SU-DHL-6 (cell line): Measurements from ENCODE around the gene GALNT10.

Experiments
- H2AFZ ChIP-seq: fragments of 200-600 bp; sonication (generic); 2 replicates; pipeline ENCODE4 v1.6.1; 2014; ENCODE audit warnings: low read depth, mild to moderate bottlenecking, moderate library complexity, mixed read lengths, antibody characterized with exemption, low read length; ENCODE audit not compliant: severe bottlenecking
- H3F3A ChIP-seq: fragments of 200-600 bp; shearing (Covaris generic); 2 replicates; pipeline ENCODE4 v1.6.0; 2016; ENCODE audit warnings: antibody characterized with exemption, mild to moderate bottlenecking; ENCODE audit not compliant: insufficient read depth
- H3K27ac ChIP-seq: fragments of 200-600 bp; sonication (generic); 2 replicates; pipeline ENCODE4 v1.5.1; 2016; ENCODE audit warnings: low read depth, mild to moderate bottlenecking, low read length, moderate library complexity, mixed read lengths
- H3K27me3 ChIP-seq: fragments of 200-600 bp; sonication (generic), shearing (Covaris generic); 2 replicates; pipeline ENCODE4 v1.6.0; 2014; ENCODE audit warnings: mild to moderate bottlenecking, low read length
- H3K36me3 ChIP-seq: fragments of 200-600 bp; sonication (generic); 2 replicates; pipeline ENCODE4 v1.6.1; 2014; ENCODE audit warnings: mild to moderate bottlenecking, low read length, mixed read lengths
- H3K4me2 ChIP-seq: fragments of 300-600, 200-600 bp; shearing (Covaris generic), sonication (generic); 2 replicates; pipeline ENCODE4 v1.6.0; 2014; ENCODE audit warnings: low read length, low read depth, mild to moderate bottlenecking; ENCODE audit not compliant: poor library complexity, severe bottlenecking
- H3K4me3 ChIP-seq: fragments of 200-600 bp; sonication (generic); 2 replicates; pipeline ENCODE4 v1.5.1; 2014; ENCODE audit warnings: antibody characterized with exemption, low read length, mild to moderate bottlenecking, mixed read lengths; ENCODE audit not compliant: insufficient read depth, poor library complexity, severe bottlenecking
- H3K79me2 ChIP-seq: fragments of 200-600 bp; sonication (generic); 2 replicates; pipeline ENCODE4 v1.6.1; 2014; ENCODE audit warnings: mild to moderate bottlenecking, low read length, moderate library complexity; ENCODE audit not compliant: insufficient read depth
- H3K9ac ChIP-seq: fragments of 200-600 bp; sonication (generic); 2 replicates; pipeline ENCODE4 v1.7.0; 2014; ENCODE audit warnings: mild to moderate bottlenecking, low read length
- H3K9me2 ChIP-seq: fragments of 200-600 bp; sonication (generic); replicated peaks from 2 replicates; pipeline ENCODE4 v1.6.1; 2014; ENCODE audit warnings: low read length; ENCODE audit not compliant: insufficient read depth
- H3K9me3 ChIP-seq: fragments of 200-600 bp; sonication (generic); 2 replicates; pipeline ENCODE4 v1.6.1; 2014; ENCODE audit warnings: low read length, mixed read lengths; ENCODE audit not compliant: insufficient read depth
- H4K20me1 ChIP-seq: fragments of 200-600 bp; sonication (generic); 2 replicates; pipeline ENCODE4 v1.6.1; 2014; ENCODE audit warnings: low read depth, mild to moderate bottlenecking, antibody characterized with exemption, low read length, moderate library complexity, mixed read lengths
- CTCF ChIP-seq: fragments of 200-600 bp; sonication (generic); IDR thresholded peaks from one replicate; pipeline ENCODE4 v1.5.1; 2017; ENCODE audit warnings: antibody characterized with exemption, mild to moderate bottlenecking, low read length, moderate library complexity; ENCODE audit not compliant: insufficient read depth, poor library complexity, severe bottlenecking
- EZH2phosphoT487 ChIP-seq: fragments of 200-600 bp; sonication (generic), shearing (Covaris generic); conservative IDR thresholded peaks from 2 replicates; pipeline ENCODE4 v1.6.1; 2018; ENCODE audit warnings: mild to moderate bottlenecking, antibody characterized with exemption, low read length, moderate library complexity, mixed read lengths

The GALNT10 gene

GRCh38 chr5:154318691-154319090 lies 128.2 kb downstream of the GALNT10 start:
- H3K27me3 ChIP-seq = no peaks in the 10 kb centered on the region
- no peak overlapping the region for H3K4me2 ChIP-seq
- TF ChIP-seq CTCF = no peak
- no peak for TF ChIP-seq EZH2phosphoT487
- no peaks in the 10 kb centered on the region for H3K9me3 ChIP-seq
- H3K4me3 ChIP-seq = no peak overlapping the region
- no peak overlapping the region for H3K9ac ChIP-seq
- H3K36me3 ChIP-seq = no peaks in the 10 kb centered on the region
- no peaks in the 10 kb centered on the region for H3K9me2 ChIP-seq
- no peaks in the 10 kb centered on the region for H3K79me2 ChIP-seq
- H4K20me1 ChIP-seq = no peaks in the 10 kb centered on the region
- H2AFZ ChIP-seq = no peak overlapping the region
- no peaks in the 10 kb centered on the region for H3F3A ChIP-seq
- no peak overlapping the region for H3K27ac ChIP-seq

GRCh38 chr5:154319736-154320135 lies 129.2 kb downstream of the GALNT10 start:
- Histone ChIP-seq H3K9me2 (no peaks in the 10 kb centered on the region), H3K9ac (no peak overlapping the region), H3K4me2 (no peak overlapping the region), H3K79me2 (no peaks in the 10 kb centered on the region), H3K36me3 (no peaks in the 10 kb centered on the region), H3K9me3 (no peaks in the 10 kb centered on the region), H3K4me3 (no peak overlapping the region), H2AFZ (no peak overlapping the region), H4K20me1 (no peaks in the 10 kb centered on the region), H3F3A (no peaks in the 10 kb centered on the region), H3K27ac (no peak overlapping the region), H3K27me3 (no peaks in the 10 kb centered on the region)
- no peak for TF ChIP-seq CTCF
- TF ChIP-seq EZH2phosphoT487 = no peak

- H3K9me2 ChIP-seq = no peaks in the 10 kb centered on the region
- no peak overlapping the region for H3K9ac ChIP-seq
- TF ChIP-seq CTCF (no peak), EZH2phosphoT487 (no peak)
- no peaks in the 10 kb centered on the region for H3K79me2 ChIP-seq
- H2AFZ ChIP-seq = no peak overlapping the region
- H3K36me3 ChIP-seq = no peaks in the 10 kb centered on the region
- H3K4me2 ChIP-seq = no peak overlapping the region
- H3F3A ChIP-seq = no peaks in the 10 kb centered on the region
- H3K27me3 ChIP-seq = no peaks in the 10 kb centered on the region
- no peaks in the 10 kb centered on the region for H4K20me1 ChIP-seq
- no peak overlapping the region for H3K4me3 ChIP-seq
- no peak overlapping the region for H3K27ac ChIP-seq
- H3K9me3 ChIP-seq = no peaks in the 10 kb centered on the region
These were observed 129.9 kb downstream of the GALNT10 start for GRCh38 chr5:154320224-154321089.
